DOHH2 (cell line): ENCODE measurements around the gene CTCF.

Experiments
- EZH2phosphoT487 ChIP-seq: fragments of 200-600 bp; sonication (generic); IDR thresholded peaks from 2 replicates; pipeline ENCODE4 v1.6.1; 2017; ENCODE audit warnings: borderline replicate concordance, mild to moderate bottlenecking, antibody characterized with exemption, low read length, moderate library complexity, mixed read lengths
- TF ChIP-seq, protein P1 (sequence below): fragments of 200-600 bp; sonication (generic); IDR thresholded peaks from one replicate; pipeline ENCODE4 v1.5.1; 2014; ENCODE audit warnings: antibody characterized with exemption, mild to moderate bottlenecking, low read depth, low read length; ENCODE audit not compliant: poor library complexity, severe bottlenecking

DNA sequence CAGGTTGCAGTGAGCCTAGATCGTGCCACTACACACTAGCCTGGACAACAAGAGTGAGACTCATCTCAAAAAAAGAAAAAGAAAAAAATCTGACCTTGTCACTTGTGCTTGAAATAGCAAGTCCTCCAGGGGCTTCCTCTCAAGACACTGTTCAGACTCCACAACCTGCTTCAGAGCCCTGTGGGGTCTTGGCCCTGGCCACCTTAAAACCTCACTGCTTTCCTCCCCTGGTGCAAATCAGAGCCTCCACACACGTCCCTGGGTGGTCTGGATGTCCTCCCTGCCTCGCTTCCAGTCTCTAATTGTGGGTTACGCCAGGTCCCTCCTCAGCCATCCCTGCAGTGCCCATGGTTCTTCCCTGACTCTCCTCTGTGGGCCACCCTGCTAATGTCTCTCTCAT is 93.0 kb downstream of the CTCF start:
- TF ChIP-seq, protein P1, sequence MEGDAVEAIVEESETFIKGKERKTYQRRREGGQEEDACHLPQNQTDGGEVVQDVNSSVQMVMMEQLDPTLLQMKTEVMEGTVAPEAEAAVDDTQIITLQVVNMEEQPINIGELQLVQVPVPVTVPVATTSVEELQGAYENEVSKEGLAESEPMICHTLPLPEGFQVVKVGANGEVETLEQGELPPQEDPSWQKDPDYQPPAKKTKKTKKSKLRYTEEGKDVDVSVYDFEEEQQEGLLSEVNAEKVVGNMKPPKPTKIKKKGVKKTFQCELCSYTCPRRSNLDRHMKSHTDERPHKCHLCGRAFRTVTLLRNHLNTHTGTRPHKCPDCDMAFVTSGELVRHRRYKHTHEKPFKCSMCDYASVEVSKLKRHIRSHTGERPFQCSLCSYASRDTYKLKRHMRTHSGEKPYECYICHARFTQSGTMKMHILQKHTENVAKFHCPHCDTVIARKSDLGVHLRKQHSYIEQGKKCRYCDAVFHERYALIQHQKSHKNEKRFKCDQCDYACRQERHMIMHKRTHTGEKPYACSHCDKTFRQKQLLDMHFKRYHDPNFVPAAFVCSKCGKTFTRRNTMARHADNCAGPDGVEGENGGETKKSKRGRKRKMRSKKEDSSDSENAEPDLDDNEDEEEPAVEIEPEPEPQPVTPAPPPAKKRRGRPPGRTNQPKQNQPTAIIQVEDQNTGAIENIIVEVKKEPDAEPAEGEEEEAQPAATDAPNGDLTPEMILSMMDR = no peak
- no peak for TF ChIP-seq EZH2phosphoT487
